NCI-H774 (cell line): Measurements from ENCODE around the gene ARL4C.

Experiments used
- DNase-seq: peaks from one replicate; lab custom pipeline; 2025; lab: John Stamatoyannopoulos, UW

ARL4C gene

GRCh38 chr2:234447189-234447588 is 49.7 kb downstream of the ARL4C start:
- no peak for DNase-seq

DNA sequence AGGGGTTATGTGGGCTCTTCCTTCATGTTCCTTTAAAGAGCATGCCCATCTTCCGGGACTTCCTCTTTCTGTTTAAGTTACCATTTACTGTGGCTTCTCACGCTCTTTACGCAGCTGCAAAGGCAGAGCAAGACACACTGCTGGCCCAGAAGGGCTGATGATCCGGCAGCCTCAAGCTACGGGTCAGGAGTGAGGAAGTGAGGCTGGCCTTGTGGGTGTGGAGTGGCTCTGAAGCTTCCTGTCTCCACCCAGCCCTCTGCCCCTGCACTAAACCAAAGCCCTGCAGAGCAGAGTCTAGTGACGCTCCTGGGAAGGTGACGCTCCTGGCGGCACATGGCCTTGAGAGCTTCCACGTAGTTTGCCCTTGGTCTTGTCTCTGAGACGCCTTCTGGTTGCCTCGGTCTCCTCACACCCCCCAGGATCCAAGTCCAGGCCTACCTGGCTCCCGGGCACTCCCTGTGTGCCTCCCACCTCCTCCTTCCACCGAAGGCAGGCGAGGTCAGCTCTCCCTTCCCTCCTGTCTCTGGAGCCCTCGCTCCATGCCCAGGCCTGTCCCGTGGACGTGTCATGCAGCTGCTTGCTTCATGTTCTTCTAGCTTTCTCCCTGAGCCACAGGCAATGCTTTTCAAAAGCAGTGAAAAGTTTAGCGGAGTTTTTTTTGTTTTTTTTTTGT is 50.3 kb downstream of the ARL4C start:
- DNase-seq, result no peak

DNA sequence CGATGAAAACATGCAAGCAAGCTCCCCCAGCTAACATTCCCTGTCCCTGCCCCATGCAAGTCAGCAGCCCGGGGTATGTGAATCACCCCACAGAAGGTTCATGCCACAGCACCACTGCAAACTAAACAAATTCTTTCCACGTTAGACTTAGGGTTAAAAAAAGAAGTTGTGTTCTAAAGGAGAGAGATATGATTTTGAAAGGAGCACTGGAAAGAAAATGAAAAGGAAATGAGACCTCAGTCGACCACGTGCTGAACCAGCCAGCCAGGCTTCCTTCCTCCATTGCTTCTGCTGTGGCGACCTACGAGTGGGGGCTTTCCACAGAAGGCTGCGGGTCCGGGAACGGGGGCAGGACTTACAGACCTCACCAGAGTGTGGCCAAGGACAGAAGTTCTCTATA is 52.0 kb downstream of the ARL4C start:
- DNase-seq, result no peak

GRCh38 chr2:234444242-234444730 is 52.6 kb downstream of the ARL4C start:
- DNase-seq, result no peak
